NCI-H2029 treated with DMSO at 0.1 percent for 48 hours (cell line): ENCODE measurements around the gene DNAJB13.
A peak's percentile ranks its signal among the peaks of the same experiment; 100 is the strongest.

ENCODE experiments used
- DNase-seq: peaks from one replicate; lab custom pipeline; 2025; lab: John Stamatoyannopoulos, UW

DNAJB13 gene

GRCh38 chr11:73951797-73952196 lies 971 bp downstream of the DNAJB13 start:
- DNase-seq: peak; percentile 82

DNA sequence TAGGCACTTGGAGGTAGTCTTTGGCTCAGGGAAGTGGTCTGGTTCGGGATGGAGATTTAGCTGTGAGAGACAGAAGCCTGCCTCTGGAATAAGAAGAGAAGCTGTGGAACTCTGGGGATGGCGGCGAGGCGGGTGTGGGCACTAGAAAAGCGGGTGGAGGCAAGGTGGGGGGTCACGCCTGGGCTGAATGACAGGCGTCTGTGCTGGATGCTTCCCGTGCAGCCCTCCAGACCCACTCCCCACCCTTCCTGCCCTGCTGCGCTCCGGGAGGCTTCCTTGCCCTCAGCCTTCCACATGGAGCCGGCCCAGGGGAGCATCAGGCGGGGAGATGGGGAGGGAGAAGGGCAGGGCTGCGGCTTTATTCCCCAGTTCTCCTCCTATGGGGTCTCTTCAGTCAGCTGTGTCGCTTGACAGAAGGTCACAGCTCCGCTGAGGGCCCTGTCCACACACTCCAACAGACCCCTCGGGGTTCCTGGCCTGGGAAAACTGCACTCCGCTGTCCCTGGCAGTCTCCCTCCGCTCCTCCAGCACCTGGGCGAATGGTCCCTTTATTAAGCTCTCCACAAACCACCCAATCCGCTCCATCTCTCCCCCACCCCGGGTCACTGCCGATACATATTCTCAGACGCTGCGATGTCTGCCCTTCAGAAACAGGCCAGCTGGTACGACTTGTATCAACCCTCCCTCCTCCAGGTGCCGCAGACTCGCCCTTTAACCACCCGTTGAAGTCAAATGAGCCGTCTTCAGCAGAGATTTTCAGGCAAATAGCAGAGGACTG lies 6.2 kb downstream of the DNAJB13 start:
- no peak for DNase-seq

DNA sequence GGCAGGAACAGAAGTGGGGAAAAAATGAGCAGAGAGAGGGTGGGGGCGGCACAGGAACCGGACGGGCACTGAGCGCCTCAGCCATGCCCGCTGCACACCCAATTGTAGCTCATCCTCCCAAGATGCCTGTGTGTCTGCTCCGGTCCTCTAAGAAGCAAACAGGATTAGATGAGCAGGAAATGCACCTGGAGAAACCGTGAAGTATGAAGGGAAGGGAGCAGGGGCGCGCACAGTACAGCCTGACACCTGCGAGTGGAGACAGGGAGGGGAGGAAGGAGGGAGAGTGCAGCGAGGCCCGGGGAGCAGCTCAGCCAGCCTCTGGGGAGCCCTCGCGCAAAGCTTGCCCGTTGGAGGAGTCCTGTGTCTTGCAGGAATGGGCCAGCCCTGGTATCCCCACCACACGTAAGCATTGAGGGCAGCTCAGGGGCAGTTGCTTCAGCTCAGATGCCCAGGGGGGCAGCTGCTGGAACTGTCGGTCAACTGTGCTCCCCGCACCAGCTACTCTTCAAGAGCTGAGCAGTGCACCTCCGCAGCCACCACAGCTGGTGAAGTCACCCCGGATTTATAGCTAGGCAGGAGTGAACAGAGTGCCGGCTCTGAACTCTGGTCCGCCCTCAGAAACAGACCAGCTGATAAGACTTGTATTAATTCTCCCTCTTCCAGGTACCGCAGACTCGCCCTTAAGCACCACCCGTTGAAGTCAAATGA lies 7.0 kb downstream of the DNAJB13 start:
- no peak for DNase-seq

GRCh38 chr11:73958521-73959141 lies 7.8 kb downstream of the DNAJB13 start:
- DNase-seq: no peak

GRCh38 chr11:73961321-73961720 lies 10.5 kb downstream of the DNAJB13 start:
- DNase-seq: no peak

GRCh38 chr11:73962101-73962705 lies 11.4 kb downstream of the DNAJB13 start:
- no peak for DNase-seq

DNA sequence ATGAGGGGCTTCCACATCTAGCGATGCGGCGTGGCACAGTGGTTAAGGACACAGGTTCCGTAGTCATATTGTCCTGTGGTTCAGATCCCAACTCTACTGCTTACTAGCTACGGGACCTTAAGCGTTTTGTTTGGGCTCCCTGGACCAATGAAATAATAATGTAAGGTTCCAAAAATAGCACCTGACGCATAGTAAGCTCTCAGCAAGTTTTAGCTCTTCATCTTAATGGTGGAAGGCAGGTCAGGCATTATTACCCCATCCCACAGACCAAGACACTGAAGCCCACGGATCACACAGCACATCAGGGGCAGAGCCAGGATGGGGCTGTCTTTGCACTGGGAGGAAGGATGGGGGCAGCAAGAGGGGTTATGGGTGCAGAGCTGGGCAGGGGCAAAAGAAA lies 13.0 kb downstream of the DNAJB13 start:
- DNase-seq: no peak

- no peak for DNase-seq
Measured at GRCh38 chr11:73965076-73965763, 14.4 kb downstream of the DNAJB13 start.

DNA sequence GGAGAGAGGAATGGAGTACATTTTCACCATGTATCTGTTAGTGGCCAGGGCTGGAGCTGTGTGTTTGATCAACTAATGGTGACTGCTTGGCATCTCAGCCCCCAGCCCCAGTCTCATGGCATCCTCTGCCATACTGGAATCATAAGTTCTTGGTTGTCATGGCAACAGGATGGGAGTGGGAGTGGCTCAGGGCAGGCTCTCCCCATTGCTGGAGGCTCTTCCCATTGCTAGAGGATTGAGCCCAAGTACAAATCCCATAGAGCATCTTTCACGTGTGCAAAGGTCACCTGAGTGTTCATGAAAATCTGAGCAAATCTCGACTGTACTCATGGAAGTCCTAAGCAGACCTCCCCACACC lies 14.9 kb downstream of the DNAJB13 start:
- DNase-seq: no peak

DNA sequence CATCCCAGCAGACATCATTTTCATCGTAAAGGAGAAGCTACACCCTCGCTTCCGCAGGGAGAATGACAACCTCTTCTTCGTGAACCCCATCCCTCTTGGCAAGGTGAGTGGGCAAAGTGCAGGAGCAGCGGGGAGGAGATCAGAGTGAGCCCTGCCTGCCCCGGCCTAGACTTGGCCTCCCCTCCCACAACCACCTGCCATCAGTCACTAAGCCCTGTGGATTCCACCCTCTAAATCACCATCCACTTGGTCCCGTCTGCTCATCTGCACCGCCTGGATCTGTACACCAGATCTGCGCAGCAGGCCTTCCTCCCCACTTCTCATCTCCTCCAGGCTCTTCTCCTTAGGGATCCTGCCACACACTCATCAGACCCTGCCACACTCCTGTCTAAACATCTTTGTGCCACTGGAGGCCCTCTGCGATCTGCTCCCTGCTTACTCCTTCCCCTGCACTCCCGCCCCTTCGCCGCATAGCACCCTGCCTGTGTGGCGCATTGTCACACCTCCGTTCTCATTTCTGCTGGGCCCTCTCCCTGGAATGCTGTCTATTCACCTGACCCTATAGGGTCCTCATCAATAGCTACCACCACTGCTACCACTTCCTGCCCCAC lies 17.6 kb downstream of the DNAJB13 start:
- no peak for DNase-seq

DNA sequence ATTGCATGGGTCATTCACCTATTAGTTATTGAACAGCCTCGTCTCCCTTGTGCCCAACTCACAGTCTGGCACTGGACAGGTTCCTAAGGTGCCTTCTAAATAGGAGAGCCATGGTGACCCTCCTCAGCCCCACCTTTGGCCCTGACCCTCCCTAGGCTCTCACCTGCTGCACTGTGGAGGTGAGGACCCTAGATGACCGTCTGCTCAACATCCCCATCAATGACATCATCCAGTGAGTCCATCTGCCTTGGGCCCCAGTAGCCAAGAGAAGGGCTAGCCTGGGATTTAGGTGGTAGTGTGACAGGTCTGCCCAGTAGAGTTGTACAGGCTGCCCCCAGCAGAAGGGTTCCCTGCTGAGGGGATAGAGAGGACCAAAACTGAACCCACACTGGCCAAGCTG lies 18.3 kb downstream of the DNAJB13 start:
- DNase-seq: no peak

DNA sequence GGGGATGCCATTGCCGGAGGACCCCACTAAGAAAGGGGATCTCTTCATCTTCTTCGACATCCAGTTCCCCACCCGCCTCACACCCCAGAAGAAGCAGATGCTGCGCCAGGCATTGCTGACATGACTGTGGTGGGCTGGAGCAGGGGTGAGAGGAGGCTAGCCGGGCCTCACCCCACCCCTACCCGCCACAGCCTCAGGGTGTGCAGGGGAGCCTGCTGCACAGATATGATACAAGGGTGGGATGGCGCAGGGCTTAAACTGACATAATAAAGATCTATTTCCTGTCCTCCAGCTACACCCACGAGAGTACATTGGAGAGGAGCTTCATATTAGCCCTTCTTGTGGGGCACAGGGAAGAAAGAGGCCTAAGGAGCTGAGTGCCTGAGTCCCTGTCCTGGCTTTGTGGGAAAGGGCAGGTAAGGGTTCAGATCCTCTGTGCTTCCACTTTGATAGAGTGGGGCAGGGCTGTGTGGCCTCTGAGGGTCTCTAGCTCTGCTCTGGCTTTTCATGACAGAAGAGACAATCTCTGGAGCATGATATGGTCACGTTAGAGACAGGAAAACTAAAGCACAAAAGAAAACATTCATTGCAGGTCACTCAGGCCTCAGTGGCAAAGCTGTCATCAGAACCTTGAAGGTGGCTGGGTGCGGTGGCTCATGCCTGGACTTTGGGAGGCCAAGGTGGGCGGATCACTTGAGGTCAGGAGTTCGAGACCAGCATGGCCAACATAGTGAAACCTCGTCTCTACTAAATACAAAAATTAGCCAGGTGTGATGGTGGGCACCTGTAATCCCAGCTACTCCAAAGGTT lies 19.4 kb downstream of the DNAJB13 start:
- peak; percentile 23 for DNase-seq

DNA sequence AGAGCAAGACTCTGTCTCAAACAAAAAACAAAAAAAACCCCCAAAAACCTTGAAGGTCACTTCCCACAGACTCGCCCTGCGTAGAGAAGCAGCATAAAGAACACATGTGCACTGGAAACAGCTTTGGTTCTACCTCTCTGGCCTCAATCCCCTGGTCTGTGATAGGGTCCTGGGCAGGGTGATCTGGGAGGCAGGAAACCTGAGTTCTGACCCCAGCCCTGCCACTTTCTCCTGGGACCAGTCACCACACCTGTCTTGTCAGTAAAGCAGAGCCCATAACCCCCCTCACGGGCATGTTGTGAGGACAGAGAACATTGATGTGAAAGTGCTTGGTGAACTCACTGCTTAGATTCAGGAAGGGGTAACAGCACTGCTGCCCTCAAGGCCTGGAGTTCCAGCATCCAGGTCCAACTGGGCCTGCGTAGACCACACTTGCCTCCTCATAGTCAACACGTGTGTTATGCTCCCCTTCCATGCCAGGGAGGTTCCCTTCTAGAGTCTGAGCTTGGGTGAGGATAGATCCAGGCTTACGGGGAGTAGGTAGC lies 20.4 kb downstream of the DNAJB13 start:
- DNase-seq: no peak

DNA sequence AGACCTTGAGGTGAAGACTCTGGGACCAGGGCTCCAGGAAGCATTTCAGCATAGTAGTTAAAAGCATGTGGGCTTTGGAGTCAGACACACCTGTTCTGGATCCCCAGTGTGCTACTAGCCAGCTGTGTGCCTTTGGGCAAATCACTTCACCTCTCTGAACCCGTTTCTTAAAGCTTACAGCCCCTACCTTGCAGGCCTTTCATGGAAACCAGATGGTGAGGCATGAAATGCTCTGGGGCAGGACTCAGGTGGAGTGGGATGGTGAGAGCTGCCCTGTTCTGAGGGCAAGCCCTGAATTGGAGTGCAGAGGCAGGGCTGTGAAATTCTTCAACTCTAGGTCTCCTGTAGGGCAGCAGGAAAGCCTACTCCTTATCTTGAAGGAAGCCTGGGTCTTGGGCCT lies 21.4 kb downstream of the DNAJB13 start:
- no peak for DNase-seq

- DNase-seq: no peak
Measured at GRCh38 chr11:73972620-73973449, 22.0 kb downstream of the DNAJB13 start.

DNA sequence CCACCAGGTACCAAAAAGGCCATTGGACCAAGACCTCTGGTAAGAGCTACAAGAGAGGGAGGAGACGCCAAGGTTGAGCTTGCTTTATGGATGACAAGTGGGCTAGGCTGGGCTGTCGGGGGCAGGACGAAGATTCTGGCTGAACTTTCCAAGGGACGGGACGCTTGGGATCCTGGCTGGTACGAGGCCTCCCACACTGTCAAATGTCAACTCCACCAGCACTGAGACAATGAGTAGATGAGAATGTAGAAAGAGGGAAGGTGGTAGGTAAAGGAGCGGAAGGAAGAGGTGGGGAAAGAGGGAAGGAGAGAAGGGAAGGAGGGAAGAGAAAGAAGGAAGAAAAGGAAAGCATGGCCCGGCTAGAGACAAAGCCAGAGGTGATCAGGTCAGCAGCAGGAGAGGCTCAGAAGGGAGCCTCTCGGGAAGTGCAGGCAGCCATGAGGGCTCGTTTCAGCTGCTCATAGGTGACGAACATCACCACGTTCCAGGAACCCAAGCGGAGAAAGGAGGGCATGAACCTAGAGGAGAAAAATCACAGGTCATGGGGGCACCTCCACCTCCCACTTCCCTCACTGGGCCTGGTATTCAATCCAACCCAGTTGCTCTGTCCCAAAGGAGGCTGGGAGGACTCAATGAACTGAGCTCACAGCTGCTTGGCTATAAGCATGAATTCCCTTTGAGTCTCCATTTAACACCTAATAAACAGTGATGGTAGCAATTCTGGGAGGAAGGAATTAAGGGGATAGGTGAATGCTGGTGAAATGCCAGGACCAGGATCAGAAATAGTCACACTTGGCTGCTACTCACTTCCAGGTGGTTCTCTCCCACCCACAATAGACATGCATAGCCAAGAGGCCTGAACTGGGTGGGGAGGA lies 24.0 kb downstream of the DNAJB13 start:
- DNase-seq: no peak

DNA sequence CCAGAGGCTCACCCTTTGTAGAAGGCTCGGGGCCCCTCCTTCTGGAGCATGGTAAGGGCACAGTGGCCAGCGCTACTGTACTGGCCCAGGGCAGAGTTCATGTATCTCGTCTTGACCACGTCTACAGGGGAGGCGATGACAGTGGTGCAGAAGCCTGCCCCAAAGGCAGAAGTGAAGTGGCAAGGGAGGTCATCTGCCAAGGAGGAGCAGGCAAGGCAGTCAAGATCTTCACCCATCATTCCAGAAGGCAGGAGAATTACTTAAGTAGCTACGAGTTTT lies 24.6 kb downstream of the DNAJB13 start:
- DNase-seq: no peak

- DNase-seq: no peak
Measured at GRCh38 chr11:73976451-73977151, 25.8 kb downstream of the DNAJB13 start.
